ENCODE data around the gene ADRM1. TPM values are rescaled to one million over a fixed set of nuclear protein-coding genes. Genes with fewer than 3 reads are reported as not detected.

The ADRM1 gene
- total RNA-seq, 1 donor from 2014 or later, result 87.2 TPM

DNA sequence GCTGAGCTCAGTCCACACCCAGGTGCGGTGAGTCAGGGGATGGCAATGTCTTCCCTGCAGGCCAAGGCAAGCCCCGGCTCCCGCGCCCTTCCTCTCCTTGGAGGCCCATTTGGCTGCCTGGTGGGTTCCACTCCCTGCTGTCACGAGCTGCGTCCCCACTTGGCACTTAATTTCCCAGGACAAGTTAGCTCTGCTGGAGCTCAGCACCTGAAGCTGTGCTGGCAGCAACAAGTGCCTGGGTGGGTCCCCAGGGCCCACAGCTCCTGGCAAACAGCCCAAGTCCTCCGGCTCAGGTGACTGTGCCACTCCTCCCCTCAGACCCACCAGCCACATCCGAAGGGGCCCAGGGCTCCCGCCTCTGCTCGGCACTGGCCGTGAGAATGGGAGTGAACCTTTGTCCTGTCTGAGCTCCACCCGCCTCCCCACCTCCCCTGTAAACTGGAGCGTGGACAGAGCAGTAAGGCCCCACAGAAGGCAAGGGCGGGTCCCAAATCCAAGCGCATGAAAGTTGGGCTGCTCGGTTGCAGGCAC, 47.4 kb downstream of the ADRM1 start:
- Mint-ChIP-seq H3K27ac (ENCODE audit: unreplicated experiment) (peak overlapping the region; percentile 32), H3K27me3 (ENCODE audit: low read depth) (no peaks in the 10 kb centered on the region), H3K36me3 (ENCODE audit: low read depth) (peaks cover 18% of the 10 kb centered on the region), H3K4me1 (ENCODE audit: low read depth) (peaks cover 15% of the 10 kb centered on the region), H3K4me3 (ENCODE audit: unreplicated experiment) (no peak overlapping the region), H3K9me3 (ENCODE audit: low read depth) (peaks cover 3% of the 10 kb centered on the region)
- TF ChIP-seq, protein P1, sequence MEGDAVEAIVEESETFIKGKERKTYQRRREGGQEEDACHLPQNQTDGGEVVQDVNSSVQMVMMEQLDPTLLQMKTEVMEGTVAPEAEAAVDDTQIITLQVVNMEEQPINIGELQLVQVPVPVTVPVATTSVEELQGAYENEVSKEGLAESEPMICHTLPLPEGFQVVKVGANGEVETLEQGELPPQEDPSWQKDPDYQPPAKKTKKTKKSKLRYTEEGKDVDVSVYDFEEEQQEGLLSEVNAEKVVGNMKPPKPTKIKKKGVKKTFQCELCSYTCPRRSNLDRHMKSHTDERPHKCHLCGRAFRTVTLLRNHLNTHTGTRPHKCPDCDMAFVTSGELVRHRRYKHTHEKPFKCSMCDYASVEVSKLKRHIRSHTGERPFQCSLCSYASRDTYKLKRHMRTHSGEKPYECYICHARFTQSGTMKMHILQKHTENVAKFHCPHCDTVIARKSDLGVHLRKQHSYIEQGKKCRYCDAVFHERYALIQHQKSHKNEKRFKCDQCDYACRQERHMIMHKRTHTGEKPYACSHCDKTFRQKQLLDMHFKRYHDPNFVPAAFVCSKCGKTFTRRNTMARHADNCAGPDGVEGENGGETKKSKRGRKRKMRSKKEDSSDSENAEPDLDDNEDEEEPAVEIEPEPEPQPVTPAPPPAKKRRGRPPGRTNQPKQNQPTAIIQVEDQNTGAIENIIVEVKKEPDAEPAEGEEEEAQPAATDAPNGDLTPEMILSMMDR (IDR thresholded peaks at IDR 0.05), result no peak
- DNase-seq (ENCODE audit: low spot score), result no peak

DNA sequence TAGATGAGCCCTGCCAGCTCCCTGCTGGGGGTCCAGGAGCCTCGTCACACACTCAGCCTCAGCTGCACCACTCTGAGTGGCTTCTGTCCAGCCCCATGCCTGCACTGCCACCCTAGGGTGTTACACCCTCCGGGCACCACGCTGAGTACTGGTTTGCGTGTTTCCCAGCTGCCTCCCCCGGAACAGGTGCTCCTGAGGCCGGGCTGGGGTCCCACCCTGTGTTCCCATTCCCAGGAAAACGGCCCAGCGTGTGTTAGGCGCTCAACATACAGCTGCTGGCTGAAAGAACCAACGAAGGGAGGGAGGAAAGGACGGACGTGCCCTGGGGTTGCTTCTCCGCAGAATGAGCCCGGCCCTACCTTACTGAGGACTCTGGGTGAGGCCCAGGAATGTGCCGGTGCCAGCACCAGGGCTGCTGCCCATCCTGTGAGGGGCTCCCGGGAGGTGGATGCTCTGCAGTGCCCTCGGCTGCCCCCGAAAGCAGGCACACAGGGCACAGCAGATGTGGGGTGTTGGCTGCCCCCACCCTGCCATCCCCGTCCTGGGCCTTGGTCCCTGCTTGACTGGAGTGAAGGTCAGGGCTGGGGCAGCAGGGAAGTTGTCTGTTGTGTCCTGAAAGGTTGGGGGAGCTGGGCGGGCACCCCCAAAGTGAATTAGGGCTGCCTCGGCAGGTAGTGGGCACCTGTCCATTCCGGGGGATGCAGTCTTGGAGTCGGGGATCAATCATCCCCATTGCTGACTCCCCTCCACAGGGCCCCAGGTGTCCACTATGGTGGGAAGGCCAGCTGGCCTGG, 48.0 kb downstream of the ADRM1 start:
- Mint-ChIP-seq H3K4me3 (ENCODE audit: unreplicated experiment) (no peak overlapping the region), H3K4me1 (ENCODE audit: low read depth) (peaks cover 22% of the 10 kb centered on the region), H3K27me3 (ENCODE audit: low read depth) (no peaks in the 10 kb centered on the region), H3K27ac (ENCODE audit: unreplicated experiment) (no peak overlapping the region), H3K36me3 (ENCODE audit: low read depth) (peaks cover 14% of the 10 kb centered on the region), H3K9me3 (ENCODE audit: low read depth) (peaks cover 3% of the 10 kb centered on the region)
- DNase-seq (ENCODE audit: low spot score), result no peak
- TF ChIP-seq, protein P1 (IDR thresholded peaks at IDR 0.05), result no peak

DNA sequence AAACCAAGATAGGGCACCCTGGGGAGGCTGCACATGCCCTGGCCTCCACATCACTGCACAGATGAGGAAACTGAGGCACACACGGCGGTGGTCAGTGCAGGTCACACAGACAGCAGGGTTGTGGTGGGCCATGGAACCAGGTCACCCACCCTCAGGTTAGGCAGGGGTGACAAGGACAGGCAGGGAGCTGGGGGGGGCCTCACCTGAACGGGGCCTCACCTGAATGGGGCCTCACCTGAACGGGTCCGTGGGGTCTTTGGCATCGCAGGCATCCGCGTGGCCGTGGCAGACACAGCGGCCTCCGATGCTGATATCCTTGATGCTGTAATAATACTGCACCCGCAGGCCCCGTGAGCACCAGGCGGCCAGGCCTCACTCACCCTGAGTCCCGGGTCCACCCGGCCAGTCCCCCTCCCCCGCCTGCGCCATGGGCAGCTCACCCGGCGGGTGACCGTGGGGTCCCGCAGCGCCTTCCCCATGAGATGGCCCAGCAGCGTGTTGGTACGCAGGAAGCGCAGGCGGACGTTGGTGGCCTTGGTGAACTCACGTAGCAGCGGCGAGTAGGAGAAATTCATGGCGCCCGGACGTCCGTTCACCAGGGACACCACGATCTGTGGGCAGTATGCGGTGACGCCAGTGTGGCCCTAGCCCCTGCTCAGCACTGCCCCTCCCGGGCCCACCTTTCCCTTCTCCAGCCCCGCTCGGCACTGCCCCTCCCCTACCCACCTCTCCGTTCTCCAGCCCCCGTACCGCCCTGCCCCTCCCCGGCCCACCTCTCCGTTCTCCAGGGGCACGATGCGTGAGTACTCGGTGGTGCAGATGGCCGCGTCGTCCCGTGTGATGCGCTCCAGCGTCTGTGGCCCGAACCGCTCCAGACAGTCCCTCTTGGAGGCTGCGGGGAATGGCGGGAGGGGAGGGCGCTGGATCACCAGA, 48.9 kb downstream of the ADRM1 start:
- Mint-ChIP-seq H3K27ac (ENCODE audit: unreplicated experiment) (no peak overlapping the region), H3K4me3 (ENCODE audit: unreplicated experiment) (no peak overlapping the region), H3K36me3 (ENCODE audit: low read depth) (peaks cover 12% of the 10 kb centered on the region), H3K4me1 (ENCODE audit: low read depth) (peaks cover 31% of the 10 kb centered on the region), H3K9me3 (ENCODE audit: low read depth) (peaks cover 3% of the 10 kb centered on the region), H3K27me3 (ENCODE audit: low read depth) (no peaks in the 10 kb centered on the region)
- TF ChIP-seq, protein P1 (IDR thresholded peaks at IDR 0.05), result no peak
- DNase-seq (ENCODE audit: low spot score), result no peak

DNA sequence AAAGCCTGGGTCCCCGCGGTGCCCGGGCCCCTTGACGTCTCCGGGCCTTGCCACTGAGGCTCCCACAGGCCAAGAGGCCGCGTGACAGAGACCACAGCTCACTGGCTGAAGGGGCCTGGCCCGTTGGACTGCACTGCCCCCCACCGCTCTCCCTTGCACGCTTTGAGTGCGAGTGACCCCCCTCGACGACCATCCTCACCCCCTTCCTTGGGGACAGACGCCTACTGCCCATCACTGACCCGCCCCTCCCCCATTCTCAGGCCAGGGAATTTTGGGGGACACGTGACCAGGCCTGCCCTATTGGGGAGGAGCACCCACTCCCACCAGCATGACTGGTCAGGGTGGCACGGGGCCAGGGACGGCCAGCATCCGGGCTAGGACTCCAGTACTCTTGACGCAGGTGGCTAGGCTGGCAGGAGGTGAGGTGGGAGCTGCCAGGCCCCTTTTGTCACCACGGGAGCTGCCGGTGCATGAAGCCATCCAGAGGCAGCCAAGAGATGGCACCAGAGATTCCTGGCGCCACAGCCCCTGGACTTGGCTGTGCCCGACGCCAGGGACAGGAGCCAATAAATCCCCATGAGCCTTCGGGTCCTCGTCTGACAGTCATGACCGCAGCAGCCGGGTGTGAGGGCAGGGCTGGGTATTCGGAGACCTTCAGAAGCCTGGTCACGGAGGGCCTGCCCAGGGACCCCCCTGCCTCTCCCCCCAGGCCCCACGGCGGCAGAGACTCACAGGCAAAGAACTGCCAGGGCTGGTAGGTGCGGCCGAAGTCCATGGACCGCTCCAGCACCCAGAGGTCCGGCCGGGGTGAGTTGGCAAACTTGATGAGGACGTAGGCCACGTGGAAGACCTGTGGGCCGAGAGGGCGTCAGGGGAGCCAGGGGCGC, 49.8 kb downstream of the ADRM1 start:
- no peak overlapping the region for H3K27ac Mint-ChIP-seq (ENCODE audit: unreplicated experiment)
- peaks cover 40% of the 10 kb centered on the region for H3K4me1 Mint-ChIP-seq (ENCODE audit: low read depth)
- TF ChIP-seq, protein P1 (IDR thresholded peaks at IDR 0.05), result peak; percentile 25
- DNase-seq (ENCODE audit: low spot score), result no peak
- peaks cover 12% of the 10 kb centered on the region for H3K36me3 Mint-ChIP-seq (ENCODE audit: low read depth)
- H3K9me3 Mint-ChIP-seq (ENCODE audit: low read depth), result peaks cover 3% of the 10 kb centered on the region
- no peak overlapping the region for H3K4me3 Mint-ChIP-seq (ENCODE audit: unreplicated experiment)
- no peaks in the 10 kb centered on the region for H3K27me3 Mint-ChIP-seq (ENCODE audit: low read depth)

All from chondrocyte (in vitro differentiated cells).